Panc1 (cell line): ENCODE measurements around the gene ELOF1.

Experiments used
- POLR2AphosphoS5 ChIP-seq: IDR thresholded peaks from 2 replicates; pipeline ENCODE4 v1.6.1; 2012; ENCODE audit warnings: mild to moderate bottlenecking, low read depth, low read length, moderate library complexity
- REST ChIP-seq, 2 experiments: IDR thresholded peaks; 2 replicates each; pipeline ENCODE4 v1.6.1; 2011 to 2012; ENCODE audit warnings: low read depth in 2 of 2, control low read depth in 1 of 2, low read length in 1 of 2, mild to moderate bottlenecking in 1 of 2, moderate library complexity in 1 of 2; ENCODE audit not compliant: insufficient read depth in 1 of 2
- SIN3A ChIP-seq: IDR thresholded peaks from 2 replicates; pipeline ENCODE4 v1.6.1; 2012; ENCODE audit warnings: low read depth, mild to moderate bottlenecking, low read length, moderate library complexity, borderline replicate concordance; ENCODE audit not compliant: insufficient read depth
- TF ChIP-seq, protein P1 (sequence below): fragments of 450-650 bp; IDR thresholded peaks from 2 replicates; pipeline ENCODE4 v1.5.1; 2017; ENCODE audit warnings: mild to moderate bottlenecking

- TF ChIP-seq, protein P1, sequence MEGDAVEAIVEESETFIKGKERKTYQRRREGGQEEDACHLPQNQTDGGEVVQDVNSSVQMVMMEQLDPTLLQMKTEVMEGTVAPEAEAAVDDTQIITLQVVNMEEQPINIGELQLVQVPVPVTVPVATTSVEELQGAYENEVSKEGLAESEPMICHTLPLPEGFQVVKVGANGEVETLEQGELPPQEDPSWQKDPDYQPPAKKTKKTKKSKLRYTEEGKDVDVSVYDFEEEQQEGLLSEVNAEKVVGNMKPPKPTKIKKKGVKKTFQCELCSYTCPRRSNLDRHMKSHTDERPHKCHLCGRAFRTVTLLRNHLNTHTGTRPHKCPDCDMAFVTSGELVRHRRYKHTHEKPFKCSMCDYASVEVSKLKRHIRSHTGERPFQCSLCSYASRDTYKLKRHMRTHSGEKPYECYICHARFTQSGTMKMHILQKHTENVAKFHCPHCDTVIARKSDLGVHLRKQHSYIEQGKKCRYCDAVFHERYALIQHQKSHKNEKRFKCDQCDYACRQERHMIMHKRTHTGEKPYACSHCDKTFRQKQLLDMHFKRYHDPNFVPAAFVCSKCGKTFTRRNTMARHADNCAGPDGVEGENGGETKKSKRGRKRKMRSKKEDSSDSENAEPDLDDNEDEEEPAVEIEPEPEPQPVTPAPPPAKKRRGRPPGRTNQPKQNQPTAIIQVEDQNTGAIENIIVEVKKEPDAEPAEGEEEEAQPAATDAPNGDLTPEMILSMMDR = no peak
- TF ChIP-seq SIN3A (no peak), POLR2AphosphoS5 (no peak), REST (IDR thresholded peaks at IDR 0.05; ENCODE audit: insufficient read depth in 1 of 2, low read depth in 2 of 2, low read length in 1 of 2) (no peak)
Observed at GRCh38 chr19:11506101-11506555, 52.9 kb downstream of the ELOF1 start.
